Effector memory CD4-positive, alpha-beta T cell (primary cell): ENCODE results near the gene PEX13.

ENCODE experiments used
- DNase-seq, 3 donors: peaks; one replicate each; pipeline ENCODE4 v3.0.0-alpha.2; 2020
- H3K27ac ChIP-seq: 2 replicates; pipeline ENCODE4 v1.7.0; 2013; ENCODE audit warnings: mild to moderate bottlenecking, low read length, moderate library complexity; ENCODE audit not compliant: insufficient read depth, poor library complexity, severe bottlenecking
- H3K27me3 ChIP-seq: replicated peaks from 2 replicates; pipeline ENCODE4 v1.7.0; 2013; ENCODE audit warnings: mild to moderate bottlenecking, low read length; ENCODE audit not compliant: insufficient read depth, control insufficient read depth, poor library complexity, severe bottlenecking
- H3K36me3 ChIP-seq: 2 replicates; pipeline ENCODE4 v1.7.0; 2013; ENCODE audit warnings: mild to moderate bottlenecking, low read length, moderate library complexity; ENCODE audit not compliant: control insufficient read depth, insufficient read depth
- H3K4me1 ChIP-seq: 2 replicates; pipeline ENCODE4 v1.7.0; 2013; ENCODE audit warnings: low read length, mild to moderate bottlenecking; ENCODE audit not compliant: control insufficient read depth, insufficient read depth, poor library complexity, severe bottlenecking
- H3K4me3 ChIP-seq: 2 replicates; pipeline ENCODE4 v1.7.0; 2013; ENCODE audit warnings: low read length, low read depth, mild to moderate bottlenecking; ENCODE audit not compliant: insufficient read depth, poor library complexity, severe bottlenecking
- H3K9me3 ChIP-seq: 2 replicates; pipeline ENCODE4 v1.7.0; 2013; ENCODE audit warnings: mild to moderate bottlenecking, low read length, moderate library complexity; ENCODE audit not compliant: control insufficient read depth

PEX13 gene

GRCh38 chr2:61057562-61057961 lies 40.0 kb downstream of the PEX13 start:
- Histone ChIP-seq H3K4me3 (no peak overlapping the region), H3K27ac (no peak overlapping the region), H3K4me1 (no peaks in the 10 kb centered on the region), H3K36me3 (peaks cover 4% of the 10 kb centered on the region), H3K9me3 (no peaks in the 10 kb centered on the region), H3K27me3 (no peaks in the 10 kb centered on the region)
- DNase-seq: no peak

- H3K4me1 ChIP-seq: no peaks in the 10 kb centered on the region
- H3K9me3 ChIP-seq: no peaks in the 10 kb centered on the region
- no peak overlapping the region for H3K4me3 ChIP-seq
- no peak overlapping the region for H3K27ac ChIP-seq
- H3K27me3 ChIP-seq: no peaks in the 10 kb centered on the region
- peaks cover 4% of the 10 kb centered on the region for H3K36me3 ChIP-seq
- DNase-seq: no peak
Observed at GRCh38 chr2:61059382-61059781, 41.9 kb downstream of the PEX13 start.

GRCh38 chr2:61065714-61066709 lies 48.5 kb downstream of the PEX13 start, which contains the start of gene SANBR:
Gene SANBR (plus strand): TSS chr2:61065871. CDS start chr2:61070351, 4,480 bp downstream.
- Histone ChIP-seq H3K27me3 (no peaks in the 10 kb centered on the region), H3K4me3 (peak within 1 kb of the TSS; percentile 58), H3K4me1 (peaks cover 3% of the 10 kb centered on the region), H3K27ac (peak within 1 kb of the TSS; percentile 32), H3K36me3 (no peaks in the 10 kb centered on the region), H3K9me3 (no peaks in the 10 kb centered on the region)
- DNase-seq: peak; percentile 76 to 80 (median 76)

GRCh38 chr2:61074100-61074499 lies 56.6 kb downstream of the PEX13 start:
- Histone ChIP-seq H3K4me1 (no peaks in the 10 kb centered on the region), H3K27me3 (no peaks in the 10 kb centered on the region), H3K9me3 (no peaks in the 10 kb centered on the region), H3K4me3 (no peak overlapping the region), H3K36me3 (no peaks in the 10 kb centered on the region), H3K27ac (no peak overlapping the region)
- DNase-seq: no peak

GRCh38 chr2:61085883-61086282 lies 68.4 kb downstream of the PEX13 start:
- no peaks in the 10 kb centered on the region for H3K4me1 ChIP-seq
- no peak for DNase-seq
- no peak overlapping the region for H3K4me3 ChIP-seq
- H3K27me3 ChIP-seq: no peaks in the 10 kb centered on the region
- no peaks in the 10 kb centered on the region for H3K9me3 ChIP-seq
- no peak overlapping the region for H3K27ac ChIP-seq
- no peaks in the 10 kb centered on the region for H3K36me3 ChIP-seq

- H3K4me3 ChIP-seq: no peak overlapping the region
- no peaks in the 10 kb centered on the region for H3K4me1 ChIP-seq
- H3K9me3 ChIP-seq: no peaks in the 10 kb centered on the region
- H3K36me3 ChIP-seq: no peaks in the 10 kb centered on the region
- H3K27me3 ChIP-seq: no peaks in the 10 kb centered on the region
- H3K27ac ChIP-seq: no peak overlapping the region
- DNase-seq: no peak
Observed at GRCh38 chr2:61089797-61090196, 72.3 kb downstream of the PEX13 start.

GRCh38 chr2:61090386-61090921 lies 72.9 kb downstream of the PEX13 start:
- Histone ChIP-seq H3K4me1 (no peaks in the 10 kb centered on the region), H3K9me3 (no peaks in the 10 kb centered on the region), H3K4me3 (no peak overlapping the region), H3K27ac (no peak overlapping the region), H3K27me3 (no peaks in the 10 kb centered on the region), H3K36me3 (no peaks in the 10 kb centered on the region)
- no peak for DNase-seq

- Histone ChIP-seq H3K9me3 (no peaks in the 10 kb centered on the region), H3K36me3 (no peaks in the 10 kb centered on the region), H3K4me1 (no peaks in the 10 kb centered on the region), H3K27ac (no peak overlapping the region), H3K27me3 (no peaks in the 10 kb centered on the region), H3K4me3 (no peak overlapping the region)
- no peak for DNase-seq
Observed at GRCh38 chr2:61091485-61091884, 74.0 kb downstream of the PEX13 start.

- Histone ChIP-seq H3K9me3 (no peaks in the 10 kb centered on the region), H3K27ac (no peak overlapping the region), H3K27me3 (no peaks in the 10 kb centered on the region), H3K4me3 (no peak overlapping the region), H3K4me1 (no peaks in the 10 kb centered on the region), H3K36me3 (no peaks in the 10 kb centered on the region)
- no peak for DNase-seq
Observed at GRCh38 chr2:61096438-61096837, 78.9 kb downstream of the PEX13 start.

- no peaks in the 10 kb centered on the region for H3K27me3 ChIP-seq
- H3K27ac ChIP-seq: no peak overlapping the region
- no peaks in the 10 kb centered on the region for H3K36me3 ChIP-seq
- no peaks in the 10 kb centered on the region for H3K9me3 ChIP-seq
- DNase-seq: no peak
- no peaks in the 10 kb centered on the region for H3K4me1 ChIP-seq
- H3K4me3 ChIP-seq: no peak overlapping the region
Observed at GRCh38 chr2:61100801-61101200, 83.3 kb downstream of the PEX13 start.
